ENCODE measurements around the gene ARMC2.

DNA sequence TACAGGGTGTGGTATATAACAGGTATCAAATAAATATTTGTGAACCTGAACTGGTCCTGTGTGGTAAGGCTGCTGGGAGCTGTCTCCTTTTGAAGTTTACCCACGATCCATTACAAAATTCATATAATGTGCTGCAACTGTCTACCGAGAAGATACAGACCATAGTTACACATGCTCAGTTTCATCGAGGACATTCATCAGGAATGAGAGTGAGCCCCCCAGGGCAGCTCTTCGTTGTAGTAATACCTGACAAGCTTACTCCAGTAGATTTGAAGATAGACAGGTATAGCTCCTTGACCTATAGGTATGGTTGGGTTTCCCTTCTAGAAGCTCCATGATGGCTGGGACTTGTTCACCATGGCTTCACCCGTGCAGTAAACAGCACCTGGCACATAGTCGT is 25.7 kb downstream of the ARMC2 start:
- no peak for TF ChIP-seq CTCF (conservative IDR thresholded peaks at IDR 0.05; ENCODE audit: low read length)
- TF ChIP-seq EZH2phosphoT487 (IDR thresholded peaks at IDR 0.05; ENCODE audit: borderline replicate concordance), result no peak
